ENCODE measurements around the gene CD109. TPM values are rescaled to one million over a fixed set of nuclear protein-coding genes. Genes with fewer than 3 reads are reported as not detected.

Gene CD109
- total and polyA plus RNA-seq, 2 of the 8 experiments (the other 6 are each of a cell fraction or from before 2014, with no cell fraction given), result 1.4 to 5.3 TPM

DNA sequence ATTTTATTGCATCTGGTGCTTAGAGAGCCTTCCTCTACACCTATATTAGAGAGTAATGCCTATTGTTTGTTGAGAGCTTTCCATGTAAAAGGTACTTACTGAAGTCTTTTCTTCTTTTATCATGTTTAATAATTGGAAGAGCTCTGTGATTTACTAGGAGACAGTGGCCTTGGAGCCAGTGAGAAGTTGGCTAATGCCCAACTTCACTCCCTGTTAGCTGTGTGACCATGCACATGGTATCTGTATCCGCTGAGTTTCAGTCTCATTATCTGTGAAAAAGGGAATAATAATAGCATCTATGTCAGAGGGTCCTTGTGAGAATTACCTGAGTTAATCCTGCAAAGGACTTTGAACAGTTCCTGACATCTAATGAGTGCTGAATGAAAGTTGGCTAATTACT is 105.0 kb downstream of the CD109 start:
- Histone ChIP-seq H2AFZ (ENCODE audit: low read length) (no peak overlapping the region), H3K4ac (replicated peaks; ENCODE audit: insufficient read length, low read depth, low read length) (no peak overlapping the region), H4K20me1 (replicated peaks in 1 of 2; ENCODE audit: control insufficient read depth in 1 of 2, insufficient read depth in 2 of 2, low read length in 2 of 2) (no peaks in the 10 kb centered on the region), H2AK5ac (ENCODE audit: low read depth, low read length) (no peak overlapping the region), H3K4me1 (replicated peaks in 1 of 4; ENCODE audit: control insufficient read depth in 3 of 4, insufficient read depth in 4 of 4, low read length in 3 of 4) (no peaks in the 10 kb centered on the region), H4K5ac (ENCODE audit: insufficient read length, low read depth, low read length) (no peak overlapping the region), H3K9ac (replicated peaks in 1 of 4; ENCODE audit: extremely low read depth in 1 of 4, low read depth in 3 of 4, low read length in 3 of 4) (no peak overlapping the region), H3K18ac (ENCODE audit: extremely low read depth, low read length) (no peak overlapping the region), H2BK20ac (ENCODE audit: low read length) (no peak overlapping the region), H3K79me2 (ENCODE audit: control insufficient read depth in 1 of 2, insufficient read depth in 2 of 2, low read length in 2 of 2) (no peaks in the 10 kb centered on the region), H3K79me1 (ENCODE audit: low read depth, low read length) (no peaks in the 10 kb centered on the region), H2BK12ac (ENCODE audit: low read depth, low read length) (no peak overlapping the region), H3K27me3 (replicated peaks in 1 of 4; ENCODE audit: control insufficient read depth in 3 of 4, extremely low read depth in 1 of 4, insufficient read depth in 3 of 4, low read length in 3 of 4) (no peaks in the 10 kb centered on the region), H2BK120ac (replicated peaks; ENCODE audit: low read depth, low read length) (no peak overlapping the region), H3K14ac (ENCODE audit: insufficient read length) (no peak overlapping the region), H3K56ac (replicated peaks; ENCODE audit: insufficient read length, low read depth, low read length) (no peak overlapping the region), H2BK5ac (ENCODE audit: low read depth, low read length) (no peak overlapping the region), H4K91ac (replicated peaks; ENCODE audit: insufficient read length, low read length) (no peak overlapping the region), H3K27ac (ENCODE audit: low read depth, low read length) (no peak overlapping the region), H3K23me2 (ENCODE audit: low read depth, low read length) (no peaks in the 10 kb centered on the region), H3K4me3 (ENCODE audit: extremely low read depth in 1 of 4, insufficient read depth in 2 of 4, low read depth in 3 of 4, low read length in 4 of 4) (no peak overlapping the region), H3K4me2 (ENCODE audit: insufficient read depth in 1 of 2, low read depth in 2 of 2, low read length in 2 of 2) (no peak overlapping the region), H2BK15ac (ENCODE audit: low read length) (no peak overlapping the region), H3K36me3 (ENCODE audit: control insufficient read depth in 2 of 4, insufficient read depth in 4 of 4, low read length in 3 of 4) (no peaks in the 10 kb centered on the region), H3K23ac (ENCODE audit: insufficient read length) (no peak overlapping the region), H4K8ac (ENCODE audit: extremely low read depth, insufficient read depth, low read length) (no peak overlapping the region), H3K9me3 (ENCODE audit: insufficient read depth in 2 of 2, low read depth in 1 of 2, low read length in 1 of 2) (no peaks in the 10 kb centered on the region)
- CTCF ChIA-PET (ENCODE audit: partially characterized antibody), result interaction anchor here (0.8 to 1.0 kb wide), 3 partner anchors 8 to 10 kb away, joined by 3 read pairs; no protein-coding TSS in a partner anchor
- POLR2A ChIA-PET (ENCODE audit: partially characterized antibody), result no interaction called here
- FAIRE-seq (no peak), DNase-seq (ENCODE audit: low read depth in 1 of 2, low spot score in 2 of 2) (no peak)
- TF ChIP-seq RFX5 (IDR thresholded peaks at IDR 0.05; ENCODE audit: borderline replicate concordance, low read depth, low read length), result no peak
- TF ChIP-seq TAF7 (optimal IDR thresholded peaks at IDR 0.05; ENCODE audit: borderline replicate concordance, low read depth, low read length), result no peak
- WGBS, 2 experiments (ENCODE audit: extremely low coverage in 1 of 2, insufficient coverage in 1 of 2, insufficient read length in 1 of 2, insufficient replicate concordance in 2 of 2, low coverage in 1 of 2, low lambda C conversion rate in 2 of 2, missing lambda C conversion rate in 1 of 2), result 100% methylated on average over 1 of the region's 1 CpG; no CpG with 5 or more reads in 1 of the 2 experiments

Measured in H1 (cell line).